HG03439 (cell line): ENCODE measurements around the gene SCAPER.
"Not testable (repeated sequence)": the region's sequence is repeated elsewhere in the genome, so short reads cannot be mapped to it uniquely, and the experiment has no call there.

Source experiments
- ATAC-seq: cut with Tn5 transposase; IDR thresholded peaks from one replicate; pipeline ENCODE4 v1.9.1; 2021; ENCODE audit warnings: mild to moderate bottlenecking, moderate library complexity; ENCODE audit not compliant: unreplicated experiment

Gene SCAPER

DNA sequence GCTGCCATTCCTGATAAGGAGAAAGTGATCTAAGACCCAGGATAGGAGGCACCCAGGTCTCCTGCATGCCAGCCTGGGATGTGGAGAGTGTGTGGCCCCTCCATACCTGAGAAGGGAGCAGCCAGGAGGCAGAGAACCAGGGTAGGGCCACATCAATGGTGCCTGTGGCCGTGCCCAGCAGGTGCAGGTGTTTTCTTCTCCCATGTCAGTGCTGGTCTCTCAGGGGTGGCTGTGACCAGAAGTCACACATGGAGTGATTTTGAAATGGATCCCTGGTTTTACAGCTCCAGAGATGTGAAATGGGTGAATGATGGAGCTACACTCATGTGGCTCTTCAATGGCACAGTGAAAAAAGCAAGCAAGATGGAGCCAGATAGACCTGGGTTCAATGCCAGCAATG lies 571.8 kb downstream of the SCAPER start:
- ATAC-seq = no peak

DNA sequence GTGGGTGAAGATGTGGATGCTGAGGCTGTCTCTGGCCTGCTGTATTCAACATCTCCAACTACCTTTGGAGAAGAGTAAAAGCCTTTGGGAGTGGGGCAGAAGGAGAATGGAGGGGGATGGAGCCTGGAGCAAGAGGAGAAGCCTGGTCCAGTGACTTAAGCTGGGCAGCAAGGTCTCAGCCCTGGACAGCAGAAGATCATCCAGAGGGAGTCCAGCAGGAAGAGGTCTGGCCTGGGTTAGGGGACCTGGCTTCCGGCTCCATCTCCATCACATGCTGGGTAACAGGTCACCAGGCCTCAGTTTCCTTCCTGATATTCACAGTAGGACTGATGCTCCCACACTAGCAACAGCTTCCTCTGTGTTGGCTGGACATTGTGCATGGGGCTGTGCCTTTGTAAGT lies 572.3 kb downstream of the SCAPER start:
- no peak for ATAC-seq

DNA sequence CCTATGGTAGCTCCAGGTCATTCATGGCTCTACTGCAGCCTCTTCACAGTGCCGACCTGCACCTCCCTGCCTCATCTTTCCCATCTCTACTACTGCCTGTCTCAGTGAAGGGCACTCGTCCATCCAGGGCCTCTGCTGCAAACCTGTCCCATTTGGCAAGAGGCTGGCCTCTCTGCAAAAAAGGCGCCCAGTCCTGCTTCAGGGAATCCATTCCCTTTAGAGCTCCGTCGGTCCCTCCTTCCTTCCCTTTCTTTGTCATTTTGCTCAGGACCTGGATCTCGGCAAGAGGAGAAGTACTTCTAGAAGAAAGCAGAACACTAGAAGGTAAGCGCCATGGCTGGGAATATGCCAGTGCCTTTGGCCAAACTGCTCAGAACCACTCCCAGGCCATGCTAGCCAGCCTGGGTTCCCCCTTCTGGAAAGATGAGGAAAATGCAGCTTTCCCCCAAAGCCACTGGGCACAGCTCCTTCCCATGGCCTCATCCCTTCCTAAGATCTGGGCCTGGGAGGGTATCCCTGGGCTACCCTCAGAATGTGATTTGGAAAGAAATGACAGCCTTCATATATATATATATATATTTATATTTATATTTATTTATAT lies 575.0 kb downstream of the SCAPER start:
- ATAC-seq = no peak

DNA sequence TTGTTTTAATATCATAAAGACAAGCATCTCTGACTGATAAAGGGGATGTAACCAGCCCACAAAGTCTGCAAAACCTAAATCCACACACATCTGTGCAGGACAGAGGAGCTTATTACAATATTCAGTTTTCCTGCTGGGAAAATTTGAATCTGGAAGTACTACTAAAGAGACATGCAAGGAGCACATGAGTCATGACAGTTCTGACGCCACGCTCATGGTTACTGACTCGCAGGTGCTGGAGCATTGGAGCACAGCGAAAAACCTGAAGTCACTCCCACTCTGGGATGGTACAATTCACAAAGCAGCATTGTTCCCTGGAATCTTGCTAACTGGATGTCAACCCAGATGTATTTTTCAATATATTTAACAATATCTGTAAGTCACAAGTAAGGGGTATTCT lies 576.2 kb downstream of the SCAPER start:
- no peak for ATAC-seq

DNA sequence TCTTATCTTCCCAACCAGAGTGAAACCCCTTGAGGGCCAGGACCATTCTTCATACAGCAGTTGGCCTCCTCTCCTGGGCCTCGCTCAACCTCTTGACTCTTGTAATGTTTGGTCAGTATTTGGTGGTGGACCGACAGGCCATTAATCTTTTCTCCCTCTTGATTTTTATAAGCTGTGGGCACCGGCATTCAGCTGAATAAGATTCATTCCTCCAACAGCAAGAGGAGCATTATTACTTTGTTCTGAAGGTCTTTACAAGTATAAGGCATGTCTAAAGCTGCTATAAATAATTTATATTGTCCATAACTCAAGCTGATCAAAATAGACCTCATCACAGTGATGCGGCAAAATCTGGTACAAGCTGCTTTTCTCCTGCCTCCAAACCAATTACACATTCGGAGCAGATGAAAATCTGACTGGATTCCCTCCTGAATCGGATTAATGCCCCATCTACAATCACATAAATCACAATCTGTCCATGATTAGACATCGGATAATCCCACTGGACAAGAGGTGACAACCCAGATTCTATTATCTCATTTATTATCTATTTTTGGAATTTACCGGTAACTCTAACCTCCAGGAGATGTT lies 576.9 kb downstream of the SCAPER start:
- ATAC-seq = no peak

DNA sequence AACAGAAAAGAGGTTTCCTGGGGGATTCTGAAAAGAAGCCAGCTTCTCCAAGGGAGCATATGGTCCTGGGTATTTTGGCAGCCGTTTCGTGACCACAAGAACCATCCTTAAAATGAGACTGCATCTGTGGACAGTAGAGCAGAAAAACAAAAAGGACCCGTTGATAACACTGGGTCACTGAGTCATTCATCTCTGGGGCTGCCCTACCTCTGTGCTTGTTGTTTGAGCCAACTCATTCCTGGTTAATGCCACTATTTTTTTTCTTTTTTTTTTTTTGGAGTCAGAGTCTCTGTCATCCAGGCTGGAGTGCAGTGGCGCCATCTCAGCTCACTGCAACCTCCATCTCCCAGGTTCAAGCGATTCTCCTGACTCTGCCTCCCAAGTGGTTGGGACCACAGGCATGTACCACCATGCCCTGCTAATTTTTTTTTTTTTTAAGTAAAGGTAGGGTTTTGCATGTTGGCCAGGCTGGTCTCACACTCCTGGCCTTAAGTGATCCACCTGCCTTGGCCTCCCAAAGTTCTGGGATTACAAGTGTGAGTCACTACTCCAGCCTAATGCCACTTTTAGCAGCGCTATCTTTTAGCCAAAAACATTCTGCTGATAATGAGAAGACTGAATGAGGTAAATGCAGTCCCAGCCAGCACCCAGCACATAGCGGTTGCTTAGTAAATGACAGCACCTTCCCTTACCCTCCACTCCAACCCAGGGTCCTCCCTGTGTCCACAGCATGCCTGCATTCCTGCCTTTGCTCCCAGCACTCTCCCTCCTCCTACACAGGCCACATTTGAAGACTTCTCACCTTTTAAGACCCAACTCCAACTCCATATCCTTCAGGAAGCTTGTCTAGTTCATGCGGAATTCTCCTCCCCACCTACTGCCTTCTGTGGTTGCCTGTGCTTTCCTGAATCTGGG lies 577.7 kb downstream of the SCAPER start:
- ATAC-seq = no peak

DNA sequence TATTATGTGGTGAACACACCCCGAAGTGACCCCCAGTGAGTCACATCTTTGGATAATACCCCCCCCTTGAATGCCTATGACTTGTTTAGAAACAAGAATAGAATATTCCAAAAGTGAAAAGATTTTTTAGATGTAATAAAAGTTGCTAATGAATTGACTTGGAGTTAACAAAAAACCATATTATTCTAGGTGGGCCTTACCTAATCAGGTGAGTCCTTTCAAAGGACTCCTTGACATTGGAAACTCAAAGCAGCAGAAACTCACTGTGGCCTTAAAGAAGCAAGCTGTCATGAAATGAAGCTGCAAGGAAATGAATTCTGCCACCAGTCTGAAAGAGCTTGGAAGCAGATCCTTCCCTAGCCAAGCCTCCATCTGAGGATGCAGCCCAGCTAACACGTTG lies 579.4 kb downstream of the SCAPER start:
- no peak for ATAC-seq

DNA sequence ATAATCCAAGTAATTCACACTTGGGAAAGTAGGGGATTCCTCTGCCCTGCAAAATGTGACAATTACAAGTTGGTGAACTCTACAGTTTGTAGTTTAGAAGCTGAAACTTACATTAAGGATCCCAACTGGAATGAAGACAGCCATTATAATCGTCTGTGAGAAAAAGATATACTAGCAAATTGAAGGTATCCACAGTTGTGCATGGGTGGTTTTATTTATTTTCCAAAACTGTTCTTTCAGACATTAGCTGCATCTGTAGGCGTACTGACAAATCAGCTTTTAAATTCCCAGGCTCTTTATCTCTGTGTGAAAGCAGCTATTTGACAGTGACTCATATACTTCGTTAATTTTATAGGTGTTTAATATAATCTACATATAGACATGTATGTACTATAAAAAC lies 581.1 kb downstream of the SCAPER start:
- ATAC-seq = no peak

DNA sequence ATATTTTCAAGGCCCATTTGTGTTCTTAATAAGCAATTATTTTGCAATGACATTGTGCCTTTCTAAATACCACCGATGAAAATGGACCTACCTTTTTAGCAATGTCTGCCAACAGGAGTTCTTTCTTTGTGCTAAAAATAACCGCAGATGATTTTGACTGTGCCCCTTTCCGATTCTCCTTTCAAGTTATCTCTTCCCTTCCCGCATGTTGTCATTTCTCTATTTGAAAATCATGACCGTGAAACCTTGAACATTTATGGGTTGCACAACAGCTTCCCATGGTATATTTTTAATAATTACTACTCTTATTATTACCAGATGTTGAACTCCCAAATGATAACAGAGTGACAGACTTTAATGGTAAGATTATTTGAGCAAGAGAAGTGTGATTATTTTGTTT lies 583.5 kb downstream of the SCAPER start:
- no peak for ATAC-seq

DNA sequence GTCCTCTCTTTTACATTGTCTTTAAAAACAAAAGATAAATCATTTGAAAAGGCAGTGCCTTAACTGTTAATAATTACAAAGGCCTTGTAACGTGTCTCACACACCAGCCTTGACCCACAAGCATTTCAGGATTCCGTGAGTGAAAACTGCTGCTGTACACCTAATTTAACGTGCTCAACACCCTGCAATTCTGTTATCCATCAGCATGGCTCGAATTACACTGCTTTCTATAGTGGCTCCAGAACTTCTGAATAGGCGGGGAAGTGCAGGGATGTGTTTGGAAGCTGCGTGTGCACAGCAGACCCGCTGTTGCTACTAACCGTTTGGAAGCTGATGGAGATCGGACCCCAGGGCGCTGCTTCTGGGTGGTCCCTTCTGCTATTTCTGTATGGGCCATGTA lies 584.0 kb downstream of the SCAPER start:
- no peak for ATAC-seq

DNA sequence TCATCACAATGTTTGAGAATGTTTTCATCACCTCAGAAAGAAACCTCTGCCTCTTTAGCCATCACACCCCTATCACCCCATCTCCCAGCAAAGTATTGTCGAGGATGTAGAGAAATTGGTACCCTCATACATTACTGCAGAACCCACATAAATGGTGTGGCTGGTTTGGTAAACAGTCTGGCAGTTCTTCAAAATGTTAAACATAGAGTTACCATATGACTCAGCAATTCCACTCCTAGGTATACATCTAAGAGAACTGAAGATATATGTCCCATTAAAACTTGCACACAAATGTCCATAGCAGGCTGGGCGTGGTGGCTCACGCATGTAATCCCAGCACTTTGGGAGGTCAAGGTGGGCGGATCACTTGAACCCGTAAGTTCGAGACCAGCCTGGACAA lies 585.1 kb downstream of the SCAPER start:
- ATAC-seq = no peak

DNA sequence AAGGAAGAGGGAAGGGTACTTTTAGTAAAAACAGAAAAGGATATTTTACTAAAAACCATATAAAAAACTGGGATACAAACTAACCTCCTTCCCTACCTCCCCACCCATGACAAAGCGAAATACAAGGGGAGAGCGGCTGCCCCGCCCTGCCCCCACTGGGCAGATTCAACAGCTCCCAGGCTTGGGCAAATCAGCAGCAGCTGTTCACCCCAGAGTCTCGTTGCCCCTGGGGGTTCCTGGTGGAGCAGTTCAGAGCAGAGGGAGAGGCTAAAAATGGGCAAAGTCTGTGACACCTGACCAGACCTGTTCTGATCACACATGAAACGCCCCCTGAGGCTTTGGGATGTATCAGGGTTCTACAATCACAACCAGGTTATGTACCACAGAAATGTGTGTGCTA lies 591.4 kb downstream of the SCAPER start:
- ATAC-seq = no peak

DNA sequence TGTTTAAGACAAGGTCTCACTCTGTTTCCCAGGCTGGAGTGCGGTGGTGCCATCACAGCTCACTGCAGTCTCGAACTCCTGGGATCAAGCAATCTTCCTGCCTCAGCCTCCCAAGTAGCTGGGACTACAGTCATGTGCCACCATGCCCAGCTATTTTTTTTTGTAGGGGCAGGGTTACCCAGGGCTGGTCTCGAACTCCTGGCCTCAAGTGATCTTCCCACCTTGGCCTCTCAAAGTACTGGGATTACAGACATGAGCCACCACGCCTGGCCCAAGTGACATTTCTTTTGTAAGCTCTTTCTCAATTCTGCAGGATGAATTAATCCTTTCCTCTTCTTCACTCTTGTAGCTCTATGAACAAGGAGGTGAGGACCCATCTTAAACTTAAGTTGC lies 592.0 kb downstream of the SCAPER start:
- not testable (repeated sequence) for ATAC-seq

DNA sequence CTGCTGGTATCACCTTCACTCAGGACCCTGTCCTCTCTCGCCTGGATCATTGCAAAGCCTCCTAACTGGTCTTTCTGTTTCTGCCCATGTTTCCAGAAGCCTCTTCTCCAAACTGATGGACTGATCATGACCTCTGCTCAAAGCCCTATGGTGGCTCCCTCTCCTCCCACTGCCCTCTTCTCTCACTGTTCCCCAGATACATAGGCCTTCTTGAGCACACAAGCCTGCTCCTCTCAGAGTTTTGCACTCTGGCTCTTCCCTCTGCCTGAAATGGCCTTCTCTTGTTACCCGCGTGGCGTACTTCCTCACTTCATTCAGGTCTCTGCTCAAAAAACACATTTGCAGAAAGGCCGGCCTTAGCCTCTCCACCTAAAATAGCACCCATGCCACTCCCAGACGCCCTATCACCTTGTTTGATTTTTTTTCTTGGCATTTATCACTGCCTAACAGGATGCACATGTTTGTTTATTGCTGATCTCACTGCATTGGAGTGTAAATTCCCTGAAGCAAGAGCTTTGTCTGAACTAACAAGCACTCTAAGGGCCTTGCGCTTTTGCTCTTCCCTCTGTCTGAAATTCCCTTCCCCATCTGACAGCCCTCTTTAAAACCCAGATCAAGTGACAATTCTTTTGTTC lies 592.5 kb downstream of the SCAPER start:
- ATAC-seq = no peak

DNA sequence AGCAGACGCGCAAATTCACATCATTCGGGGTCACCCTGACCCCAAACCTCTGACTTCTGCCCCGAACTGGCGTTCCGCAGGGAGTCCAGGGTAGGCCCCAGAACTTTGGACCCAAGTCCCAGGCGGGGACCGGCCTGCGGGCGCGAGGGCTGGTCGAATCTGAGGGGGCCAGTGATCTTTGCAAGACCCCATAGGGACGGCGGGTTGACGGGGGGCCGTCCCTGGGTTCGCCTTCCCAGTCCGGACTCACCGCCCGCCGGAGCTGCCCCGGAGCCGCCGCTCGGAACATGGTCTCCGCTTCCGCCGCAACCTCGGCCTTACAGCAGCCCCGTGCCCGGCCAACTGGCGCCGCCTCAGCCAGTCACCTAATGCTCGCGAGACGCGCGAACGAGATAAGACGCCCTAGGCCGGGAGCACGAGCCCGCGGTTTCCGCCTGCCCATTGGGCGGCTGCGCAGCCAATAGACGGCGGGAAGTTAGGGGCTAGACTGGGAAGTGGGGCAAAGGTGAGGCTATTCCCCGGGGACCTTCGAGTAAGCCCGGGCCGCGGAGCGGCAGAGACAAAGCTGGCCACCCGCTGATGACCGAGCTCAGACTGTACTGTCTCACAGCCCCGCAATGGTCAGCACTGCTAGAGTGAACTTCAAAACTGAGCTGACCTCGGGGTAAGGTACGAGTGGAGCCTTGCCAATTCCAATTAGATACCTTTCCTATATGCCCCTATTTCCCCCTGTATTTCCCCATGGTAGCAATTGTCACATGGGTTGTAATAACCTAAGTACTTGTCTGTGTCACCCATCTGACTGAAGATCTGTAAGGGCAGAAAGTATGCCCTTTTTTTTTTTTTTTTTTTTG lies 593.8 kb downstream of the SCAPER start, which contains the start of gene ETFA:
Gene ETFA (minus strand): TSS at position 370 of the 854 bp plus-strand sequence. CDS start 81 bp downstream, at position 289.
- peak; percentile 93 for ATAC-seq

DNA sequence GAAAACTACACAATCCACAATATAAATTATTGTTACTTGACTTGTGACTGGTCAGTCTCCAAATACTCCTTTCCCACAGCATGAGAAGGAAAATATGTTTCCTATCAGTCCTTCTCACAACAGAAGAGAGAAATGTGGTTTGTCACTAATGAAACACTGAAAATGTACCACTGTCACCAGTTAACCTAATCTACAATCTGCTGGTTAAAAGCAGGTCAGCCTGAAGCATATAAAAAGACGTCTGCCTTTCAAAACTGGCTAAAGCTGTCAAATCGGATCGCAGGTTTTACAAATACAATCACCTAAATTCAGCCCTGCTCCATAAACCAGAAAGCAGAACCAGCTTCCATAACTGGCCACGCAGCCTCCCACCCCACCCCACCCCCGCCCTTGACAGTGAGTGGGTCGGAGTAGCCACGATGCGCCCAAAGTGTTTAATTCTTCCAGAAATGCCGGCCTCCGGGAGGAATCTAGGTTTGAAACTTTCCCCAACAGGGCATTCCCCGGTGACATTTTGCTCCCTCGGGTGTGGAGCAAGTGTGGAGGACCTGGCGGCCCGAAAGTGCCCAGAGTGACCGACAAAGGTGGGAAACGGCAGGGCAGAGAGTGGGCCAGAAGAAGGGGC lies 594.6 kb downstream of the SCAPER start:
- no peak for ATAC-seq

DNA sequence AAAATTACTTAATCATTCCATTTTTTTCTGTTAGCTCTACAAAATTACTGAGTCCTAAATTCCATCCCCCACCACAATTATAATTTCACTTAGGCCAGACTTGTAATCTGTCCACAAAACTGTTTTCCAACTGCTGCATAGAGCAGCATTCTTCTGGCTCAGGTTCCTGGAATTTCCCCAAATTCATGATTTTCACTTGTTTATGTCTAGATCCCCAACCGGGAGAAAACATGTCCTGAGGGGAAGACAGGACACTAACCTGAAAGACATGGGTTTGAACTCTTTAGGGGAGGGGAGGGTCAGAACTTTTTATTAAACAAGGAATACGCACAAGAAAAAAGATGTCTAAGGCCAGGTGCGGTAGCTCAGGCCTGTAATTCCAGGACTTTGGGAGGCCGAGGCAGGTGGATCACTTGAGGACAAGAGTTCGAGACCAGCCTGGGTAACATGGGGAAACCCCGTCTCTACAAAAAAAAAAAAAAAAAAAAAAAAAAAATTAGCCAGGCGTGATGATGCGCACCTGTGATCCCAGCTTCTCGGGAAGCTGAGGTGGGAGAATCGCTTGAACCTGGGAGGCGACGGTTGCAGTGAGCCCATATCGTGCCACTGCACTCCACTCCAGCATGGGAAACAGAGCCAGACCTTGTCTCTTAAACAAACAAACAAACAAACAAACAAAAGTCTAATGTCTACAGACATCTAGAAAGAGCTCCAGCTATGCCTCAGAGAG lies 595.4 kb downstream of the SCAPER start:
- ATAC-seq = no peak

DNA sequence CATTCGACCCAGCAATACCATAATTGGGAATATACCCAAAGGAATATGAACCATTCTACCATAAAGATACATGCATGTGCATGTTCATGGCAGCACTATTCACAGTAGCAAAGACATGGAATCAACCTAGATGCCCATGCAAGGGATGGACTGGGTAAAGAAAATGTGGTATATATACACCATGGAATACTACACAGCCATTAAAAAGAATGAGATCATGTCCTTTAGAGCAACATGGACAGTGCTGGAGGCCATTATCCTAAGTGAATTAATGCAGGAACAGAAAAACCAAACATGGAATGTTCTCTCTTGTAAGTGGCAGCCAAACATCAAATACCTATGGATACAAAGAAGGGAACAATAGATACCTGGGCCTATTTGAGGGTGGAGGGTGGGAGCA lies 601.2 kb downstream of the SCAPER start:
- ATAC-seq = no peak

DNA sequence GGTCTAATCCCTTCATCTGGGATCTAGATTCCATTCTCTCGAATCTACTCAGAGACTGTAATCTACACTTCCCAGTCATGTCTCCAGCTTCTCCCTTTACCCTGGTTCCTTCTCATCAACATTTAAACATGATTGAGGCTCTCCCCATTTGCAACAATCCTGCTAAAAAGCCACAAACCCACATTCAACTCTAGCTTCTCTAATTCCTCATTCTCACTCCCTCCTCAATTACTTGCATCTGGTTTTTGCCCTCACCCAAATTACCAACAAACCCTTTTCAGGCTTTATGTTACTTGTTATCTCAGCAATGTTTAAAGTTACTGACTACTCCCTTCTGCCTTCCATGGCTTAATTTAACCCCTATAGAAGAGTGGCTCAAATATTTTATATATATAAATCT lies 605.4 kb downstream of the SCAPER start:
- no peak for ATAC-seq
